ENCODE results near the gene GPR3.

GPR3 gene

DNA sequence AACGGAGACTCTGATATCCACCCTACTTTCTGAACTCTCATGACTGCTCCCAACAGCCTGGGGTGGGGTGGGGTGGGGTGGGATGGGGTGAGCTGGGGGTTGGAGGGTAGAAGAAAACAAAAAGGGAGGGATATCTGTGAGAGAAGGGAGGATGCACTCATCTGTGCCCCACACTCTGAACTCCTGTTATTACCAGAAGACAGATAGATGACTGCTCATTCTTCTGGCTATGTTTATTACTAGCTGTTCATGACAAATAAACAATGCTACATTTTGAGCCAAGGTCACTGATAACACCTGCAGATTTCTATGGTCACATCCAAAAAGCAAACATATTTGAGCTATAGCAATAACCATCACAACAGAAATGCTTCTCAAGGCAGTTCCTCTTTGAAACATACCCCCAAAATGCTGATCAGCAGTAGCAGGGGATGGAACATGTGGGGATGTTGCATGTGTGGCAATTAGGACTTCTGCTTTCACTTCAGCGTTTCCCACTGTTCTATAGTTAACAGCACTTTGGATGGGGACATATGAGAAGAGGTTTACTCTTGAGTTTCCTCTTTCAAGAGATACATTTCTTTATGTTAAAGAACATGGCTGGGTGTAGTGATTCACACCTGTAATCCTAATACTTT lies 43.3 kb downstream of the GPR3 start:
- DNase-seq (ENCODE audit: extremely low read depth, low read depth), result no peak
- no peak for TF ChIP-seq CTCF (IDR thresholded peaks at IDR 0.05; ENCODE audit: low read depth, low read length)

DNA sequence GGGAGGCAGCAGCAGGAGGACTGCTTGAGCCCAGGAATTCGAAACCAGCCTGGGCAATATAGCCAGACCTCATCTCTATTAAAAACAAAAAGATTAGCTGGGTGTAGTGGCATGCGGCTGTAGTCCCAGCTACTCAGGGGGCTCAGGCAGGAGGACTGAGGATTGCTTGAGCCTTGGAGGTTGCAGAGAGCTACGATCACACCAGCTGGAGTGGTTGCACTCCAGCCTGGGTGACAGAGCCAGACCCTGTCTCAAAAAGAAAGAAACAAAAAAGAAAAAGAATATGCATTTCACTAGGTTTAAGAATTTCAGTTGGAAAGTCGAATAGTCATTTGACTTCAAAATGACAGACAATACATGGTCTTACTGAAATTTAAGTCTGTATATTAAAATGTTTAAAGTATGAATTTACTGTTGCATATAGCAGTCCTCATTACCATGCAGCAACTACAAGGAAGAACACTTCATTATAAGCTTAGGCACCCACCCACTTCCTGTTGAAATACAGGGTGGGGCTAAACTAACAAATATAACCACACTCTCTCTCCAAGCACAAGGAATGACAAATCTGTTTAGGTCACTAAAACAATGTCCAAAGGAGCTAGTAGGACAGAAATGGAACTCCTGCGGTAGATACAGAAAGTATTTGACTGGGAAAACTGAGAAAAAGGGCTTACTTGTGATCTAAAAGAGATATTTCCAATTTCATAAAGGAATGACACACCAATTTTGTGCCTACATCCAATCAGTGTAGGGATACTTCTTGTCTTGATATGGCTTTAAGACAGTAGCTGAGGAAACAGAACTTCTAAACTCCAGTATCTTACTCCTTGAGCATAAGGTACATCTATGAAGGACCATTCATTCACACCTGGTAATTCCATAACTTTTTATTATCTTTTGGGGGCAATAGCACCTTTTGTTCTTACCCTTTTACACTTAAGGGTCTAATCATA lies 44.1 kb downstream of the GPR3 start:
- no peak for TF ChIP-seq CTCF (IDR thresholded peaks at IDR 0.05; ENCODE audit: low read depth, low read length)
- DNase-seq (ENCODE audit: extremely low read depth, low read depth), result no peak

DNA sequence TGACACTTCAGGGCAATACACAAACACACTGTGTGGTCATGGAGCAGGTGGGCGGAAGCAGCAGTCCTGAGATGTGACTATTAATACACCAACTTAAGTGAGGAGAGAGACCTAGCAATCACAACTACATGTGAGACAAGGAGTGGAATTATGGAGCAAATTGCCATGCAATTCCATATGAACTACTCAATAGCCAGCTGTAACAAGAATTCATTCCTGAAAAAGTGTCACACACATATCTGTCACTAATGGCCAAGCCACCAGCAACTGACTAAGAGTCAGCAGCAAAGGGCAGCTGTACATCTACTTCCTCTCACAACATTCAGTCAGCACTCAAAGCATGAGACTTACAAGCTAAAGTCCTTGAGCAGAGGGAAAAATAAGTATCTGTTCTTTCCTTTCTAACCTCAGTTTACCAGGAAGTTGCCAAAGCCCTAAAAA lies 46.2 kb downstream of the GPR3 start:
- no peak for TF ChIP-seq CTCF (IDR thresholded peaks at IDR 0.05; ENCODE audit: low read depth, low read length)
- no peak for DNase-seq (ENCODE audit: extremely low read depth, low read depth)

DNA sequence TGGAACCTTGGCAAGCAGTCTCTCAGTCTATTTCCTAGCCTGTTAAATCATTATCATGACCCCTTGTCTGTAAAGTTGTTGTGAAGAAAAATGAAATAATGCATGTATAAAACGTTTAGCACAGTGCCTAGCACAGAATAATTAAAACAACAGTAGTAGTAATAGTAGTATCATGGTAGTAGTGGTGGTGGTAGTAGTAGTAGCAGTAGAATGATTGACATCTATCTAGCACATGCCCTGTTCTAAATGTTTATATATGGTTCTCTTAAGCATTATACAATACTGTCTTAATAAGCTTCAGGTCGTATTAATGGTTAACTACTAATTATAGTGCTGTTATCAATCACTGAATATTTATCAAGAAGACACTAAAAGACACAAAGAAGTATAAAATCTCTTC lies 46.7 kb downstream of the GPR3 start:
- no peak for TF ChIP-seq CTCF (IDR thresholded peaks at IDR 0.05; ENCODE audit: low read depth, low read length)
- DNase-seq (ENCODE audit: extremely low read depth, low read depth), result no peak

DNA sequence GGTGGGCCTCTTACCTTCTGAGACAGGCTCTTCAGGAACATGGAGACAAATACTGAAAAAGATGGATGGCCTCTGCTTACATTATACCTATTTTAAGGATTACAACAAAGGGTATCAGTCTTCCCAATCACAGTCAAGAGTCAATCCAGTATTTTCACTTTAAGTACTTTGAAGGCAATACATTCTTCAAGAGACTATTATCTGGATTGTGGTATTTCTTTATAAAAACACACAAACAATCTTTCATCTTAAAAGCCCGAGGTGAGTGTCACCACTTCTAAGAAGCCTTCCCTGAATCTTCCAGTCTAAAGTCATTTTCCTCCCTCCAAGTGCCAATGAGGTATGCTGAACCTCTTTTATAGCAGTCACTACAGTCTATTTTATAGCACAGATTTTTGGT lies 52.2 kb downstream of the GPR3 start:
- TF ChIP-seq CTCF (IDR thresholded peaks at IDR 0.05; ENCODE audit: low read depth, low read length), result no peak
- no peak for DNase-seq (ENCODE audit: extremely low read depth, low read depth)

Measured in AG09319 (cell line).